Upper lobe of right lung (tissue), 1 donor: ENCODE measurements around the gene CHP2. TPM values are rescaled to one million over a fixed set of nuclear protein-coding genes. Genes with fewer than 3 reads are reported as not detected.
A peak's percentile ranks its signal among the peaks of the same experiment; 100 is the strongest.
"Not testable (repeated sequence)": the region's sequence is repeated elsewhere in the genome, so short reads cannot be mapped to it uniquely, and the experiment has no call there.

Experiments
- ATAC-seq: fragments of 200-7000 bp; cut with Tn5 transposase; one replicate; pipeline ENCODE4 v1.9.1; 2020; ENCODE audit warnings: mild to moderate bottlenecking, moderate library complexity
- DNase-seq: peaks from one replicate; pipeline ENCODE4 v3.0.0-alpha.2; 2020
- H3K27ac ChIP-seq: fragments of 200-600 bp; one replicate; pipeline ENCODE4 v1.8.0; 2022
- H3K27me3 ChIP-seq: fragments of 200-600 bp; one replicate; pipeline ENCODE4 v1.8.0; 2022; ENCODE audit warnings: mild to moderate bottlenecking
- H3K36me3 ChIP-seq: fragments of 200-600 bp; one replicate; pipeline ENCODE4 v1.8.0; 2022
- H3K4me1 ChIP-seq: fragments of 200-600 bp; one replicate; pipeline ENCODE4 v1.8.0; 2022
- H3K4me3 ChIP-seq: fragments of 200-600 bp; one replicate; pipeline ENCODE4 v1.8.0; 2022; ENCODE audit warnings: mild to moderate bottlenecking
- H3K9me3 ChIP-seq: fragments of 200-600 bp; one replicate; pipeline ENCODE4 v1.8.0; 2022
- intact Hi-C: fragments of 100-400 bp; cut with DNase I; formaldehyde crosslinking; loops from one replicate; pipeline ENCODE4 v1.11.0; 2022
- total RNA-seq: library from RNA; stranded (reverse); fragmentation: NEBNext Ultra II Directional; extraction: Animal tissue kit (Norgen Biotek cat#: 25700); gene quantifications from one replicate; pipeline ENCODE4 v1.2.1, GENCODE V29; 2021
- TF ChIP-seq, protein P1 (sequence below): fragments of 200-600 bp; IDR thresholded peaks from one replicate; pipeline ENCODE4 v1.8.0; 2022; ENCODE audit warnings: antibody characterized with exemption
- donor health status: DM: no; HTN: yes; CAD: no; lungs with severe emphysema.

CHP2 gene
- total RNA-seq, 1 donor from 2014 or later = not detected

DNA sequence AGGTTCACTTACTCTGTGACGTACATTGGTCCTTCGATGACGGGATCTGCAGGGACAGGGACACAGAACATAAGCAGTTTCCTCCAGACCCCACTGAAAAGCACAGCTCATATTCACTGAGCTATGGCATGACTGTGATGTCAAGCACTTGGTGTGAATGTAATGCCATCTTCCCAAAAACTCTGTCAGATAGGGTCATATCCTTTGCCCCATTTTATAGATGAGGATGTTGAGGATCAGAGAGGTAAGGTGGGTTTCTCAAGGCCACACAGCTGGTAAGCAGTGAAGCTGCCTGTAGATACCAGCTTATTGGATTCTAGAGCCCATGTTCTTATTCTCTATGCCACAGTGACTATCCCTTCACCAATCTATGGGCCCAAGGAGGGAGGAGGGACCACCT lies 44.3 kb upstream of the CHP2 start:
- TF ChIP-seq, protein P1, sequence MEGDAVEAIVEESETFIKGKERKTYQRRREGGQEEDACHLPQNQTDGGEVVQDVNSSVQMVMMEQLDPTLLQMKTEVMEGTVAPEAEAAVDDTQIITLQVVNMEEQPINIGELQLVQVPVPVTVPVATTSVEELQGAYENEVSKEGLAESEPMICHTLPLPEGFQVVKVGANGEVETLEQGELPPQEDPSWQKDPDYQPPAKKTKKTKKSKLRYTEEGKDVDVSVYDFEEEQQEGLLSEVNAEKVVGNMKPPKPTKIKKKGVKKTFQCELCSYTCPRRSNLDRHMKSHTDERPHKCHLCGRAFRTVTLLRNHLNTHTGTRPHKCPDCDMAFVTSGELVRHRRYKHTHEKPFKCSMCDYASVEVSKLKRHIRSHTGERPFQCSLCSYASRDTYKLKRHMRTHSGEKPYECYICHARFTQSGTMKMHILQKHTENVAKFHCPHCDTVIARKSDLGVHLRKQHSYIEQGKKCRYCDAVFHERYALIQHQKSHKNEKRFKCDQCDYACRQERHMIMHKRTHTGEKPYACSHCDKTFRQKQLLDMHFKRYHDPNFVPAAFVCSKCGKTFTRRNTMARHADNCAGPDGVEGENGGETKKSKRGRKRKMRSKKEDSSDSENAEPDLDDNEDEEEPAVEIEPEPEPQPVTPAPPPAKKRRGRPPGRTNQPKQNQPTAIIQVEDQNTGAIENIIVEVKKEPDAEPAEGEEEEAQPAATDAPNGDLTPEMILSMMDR = no peak
- Histone ChIP-seq H3K9me3 (no peaks in the 10 kb centered on the region), H3K27ac (no peak overlapping the region), H3K27me3 (peaks cover 54% of the 10 kb centered on the region), H3K36me3 (no peaks in the 10 kb centered on the region), H3K4me1 (no peaks in the 10 kb centered on the region), H3K4me3 (no peak overlapping the region)
- ATAC-seq = no peak
- DNase-seq = no peak
- intact Hi-C loops = no loop called here

- DNase-seq = no peak
These were observed 43.0 kb upstream of the CHP2 start for GRCh38 chr16:23711785-23712184.

GRCh38 chr16:23712976-23713375 lies 41.9 kb upstream of the CHP2 start, which contains the start of gene ERN2:
Gene ERN2 (minus strand): TSS chr16:23713222. CDS start chr16:23713187, 35 bp downstream.
- H3K27me3 ChIP-seq = peaks cover 65% of the 10 kb centered on the region
- no peaks in the 10 kb centered on the region for H3K4me1 ChIP-seq
- no peaks in the 10 kb centered on the region for H3K36me3 ChIP-seq
- no peak within 1 kb of the TSS for H3K27ac ChIP-seq
- TF ChIP-seq, protein P1 = no peak
- no peaks in the 10 kb centered on the region for H3K9me3 ChIP-seq
- ATAC-seq (peak; percentile 21), DNase-seq (no peak)
- intact Hi-C loops = no loop called here
- H3K4me3 ChIP-seq = no peak within 1 kb of the TSS

More at GRCh38 chr16:23711785-23712184, 43.0 kb upstream of the CHP2 start:
- Histone ChIP-seq H3K27me3 (peaks cover 65% of the 10 kb centered on the region), H3K4me1 (no peaks in the 10 kb centered on the region), H3K36me3 (no peaks in the 10 kb centered on the region), H3K9me3 (no peaks in the 10 kb centered on the region), H3K27ac (no peak overlapping the region), H3K4me3 (no peak overlapping the region)
- intact Hi-C loops = no loop called here
- ATAC-seq = no peak
- TF ChIP-seq, protein P1 = no peak

GRCh38 chr16:23716484-23716883 lies 38.3 kb upstream of the CHP2 start:
- intact Hi-C loops = no loop called here
- Histone ChIP-seq H3K27me3 (peaks cover 50% of the 10 kb centered on the region), H3K4me1 (no peaks in the 10 kb centered on the region), H3K27ac (no peak overlapping the region), H3K4me3 (no peak overlapping the region), H3K9me3 (no peaks in the 10 kb centered on the region), H3K36me3 (no peaks in the 10 kb centered on the region)
- ATAC-seq (no peak), DNase-seq (no peak)
- TF ChIP-seq, protein P1 = no peak

- H3K9me3 ChIP-seq, H3K36me3 ChIP-seq, ATAC-seq, H3K27ac ChIP-seq, H3K4me3 ChIP-seq, intact Hi-C loops, H3K27me3 ChIP-seq, DNase-seq, H3K4me1 ChIP-seq: not testable (repeated sequence)
These were observed 32.1 kb upstream of the CHP2 start for GRCh38 chr16:23722613-23723240.

DNA sequence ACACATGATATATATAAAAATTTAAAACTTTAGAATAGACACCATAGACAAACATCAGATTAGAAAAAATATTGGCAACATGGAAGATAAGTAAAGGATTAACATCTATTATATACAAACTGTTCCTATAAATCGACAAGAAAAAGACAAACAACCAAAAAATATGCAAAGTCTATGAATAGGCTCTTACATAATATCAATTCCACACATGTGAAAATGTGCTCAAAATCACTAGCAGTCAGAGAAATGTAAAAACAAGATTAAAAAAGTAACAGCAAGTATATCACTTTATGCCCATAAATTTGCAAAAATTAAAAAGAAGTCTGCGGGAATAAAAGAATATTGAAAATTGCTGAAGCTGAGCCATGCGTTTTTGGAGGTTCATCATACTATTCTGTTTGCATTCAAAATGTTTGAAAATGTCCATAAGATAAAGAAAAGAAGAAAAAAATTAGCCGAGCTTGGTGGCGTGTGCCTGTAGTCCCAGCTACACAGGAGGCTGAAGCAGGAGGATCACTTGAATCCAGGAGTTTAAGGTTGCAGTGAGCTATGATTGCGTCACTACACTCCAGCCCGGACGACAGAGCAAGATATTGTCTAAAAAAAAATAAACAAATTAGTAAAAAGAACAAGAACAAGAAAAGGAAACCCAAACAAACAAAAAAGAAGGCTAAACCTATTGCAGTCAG lies 30.6 kb upstream of the CHP2 start:
- DNase-seq = no peak
- Histone ChIP-seq H3K4me1 (no peaks in the 10 kb centered on the region), H3K27ac (no peak overlapping the region), H3K9me3 (no peaks in the 10 kb centered on the region), H3K36me3 (no peaks in the 10 kb centered on the region), H3K27me3 (no peaks in the 10 kb centered on the region), H3K4me3 (no peak overlapping the region)
- intact Hi-C loops = no loop called here
- no peak for ATAC-seq
- TF ChIP-seq, protein P1 = no peak
